Naive thymus-derived CD4-positive, alpha-beta T cell (primary cell): ENCODE measurements around the gene CHST12. TPM values are rescaled to one million over a fixed set of nuclear protein-coding genes. Genes with fewer than 3 reads are reported as not detected.

Experiments used
- ATAC-seq: fragments of 150-1000 bp; cut with Tn5 transposase; 2 replicates; pipeline ENCODE4 v1.10.0; 2021; ENCODE audit warnings: mild to moderate bottlenecking, moderate library complexity
- CTCF ChIA-PET: fragments of 350-600 bp; sonication (Branson Sonifier 250); formaldehyde crosslinking; loops from one replicate; lab custom pipeline; 2021; ENCODE audit warnings: antibody characterized with exemption; lab: Charles Lee
- POLR2A ChIA-PET: fragments of 350-600 bp; sonication (Branson Sonifier 250); formaldehyde crosslinking; loops from one replicate; lab custom pipeline; 2021; ENCODE audit warnings: antibody characterized with exemption, inconsistent platforms; lab: Charles Lee
- DNase-seq, 9 donors: peaks; one replicate each; pipeline versions ENCODE4 v3.0.0 to v3.0.0-alpha.2; 2020 to 2022; ENCODE audit warnings: mixed read lengths in 1 of 9
- H3K27ac ChIP-seq: one replicate; pipeline ENCODE4 v1.7.0; 2013; ENCODE audit warnings: mild to moderate bottlenecking, low read depth, low read length, moderate library complexity
- H3K27me3 ChIP-seq, 2 donors: one replicate each; pipeline ENCODE4 v1.7.0; 2013; ENCODE audit warnings: low read length in 2 of 2, mild to moderate bottlenecking in 2 of 2, moderate library complexity in 2 of 2; ENCODE audit not compliant: control insufficient read depth in 2 of 2, insufficient read depth in 2 of 2
- H3K36me3 ChIP-seq, 3 experiments: 1 replicate in 2 of 3; 2 replicates in 1 of 3; pipeline ENCODE4 v1.7.0; 2013; ENCODE audit warnings: low read length in 3 of 3, mild to moderate bottlenecking in 3 of 3, moderate library complexity in 1 of 3; ENCODE audit not compliant: insufficient read depth in 3 of 3, control insufficient read depth in 2 of 3
- H3K4me1 ChIP-seq, 2 donors: one replicate each; pipeline ENCODE4 v1.7.0; 2013; ENCODE audit warnings: low read length in 2 of 2, mild to moderate bottlenecking in 2 of 2, moderate library complexity in 1 of 2; ENCODE audit not compliant: control insufficient read depth in 2 of 2, insufficient read depth in 2 of 2
- H3K4me3 ChIP-seq: 2 replicates; pipeline ENCODE4 v1.7.0; 2013; ENCODE audit warnings: mild to moderate bottlenecking, low read length
- H3K9me3 ChIP-seq, 3 experiments: 1 replicate in 2 of 3; 2 replicates in 1 of 3; pipeline ENCODE4 v1.7.0; 2013; ENCODE audit warnings: low read length in 3 of 3; ENCODE audit not compliant: control insufficient read depth in 2 of 3
- H3K27ac Mint-ChIP-seq, 9 donors: one replicate each; pipeline ENCODE4 v1.8.0; 2020 to 2022; ENCODE audit warnings: mixed read lengths in 9 of 9, mild to moderate bottlenecking in 8 of 9, moderate library complexity in 5 of 9, inconsistent platforms in 2 of 9
- H3K27me3 Mint-ChIP-seq, 5 donors: one replicate each; pipeline ENCODE4 v1.8.0; 2021 to 2022; ENCODE audit warnings: mixed read lengths in 5 of 5, mild to moderate bottlenecking in 1 of 5
- H3K36me3 Mint-ChIP-seq, 5 donors: one replicate each; pipeline ENCODE4 v1.8.0; 2020 to 2022; ENCODE audit warnings: mixed read lengths in 5 of 5, mild to moderate bottlenecking in 3 of 5, inconsistent platforms in 1 of 5
- H3K4me1 Mint-ChIP-seq, 7 donors: one replicate each; pipeline ENCODE4 v1.8.0; 2020 to 2022; ENCODE audit warnings: mixed read lengths in 7 of 7, mild to moderate bottlenecking in 3 of 7, inconsistent platforms in 1 of 7
- H3K4me3 Mint-ChIP-seq, 10 donors: one replicate each; pipeline ENCODE4 v1.8.0; 2020 to 2022; ENCODE audit warnings: mild to moderate bottlenecking in 10 of 10, mixed read lengths in 10 of 10, moderate library complexity in 6 of 10, inconsistent platforms in 2 of 10
- H3K9me3 Mint-ChIP-seq, 11 donors: one replicate each; pipeline ENCODE4 v1.8.0; 2020 to 2022; ENCODE audit warnings: mixed read lengths in 11 of 11, mild to moderate bottlenecking in 4 of 11, inconsistent platforms in 1 of 11, moderate library complexity in 1 of 11
- intact Hi-C, 2 donors: fragments of 100-400 bp; cut with micrococcal nuclease; formaldehyde crosslinking; loops; one replicate each; pipeline ENCODE4 v1.15.1; 2023
- polyA plus RNA-seq, 2 donors: library from polyadenylated mRNA; unstranded; fragments of 300-500 nt; fragmentation: Illumina TruSeq; gene quantifications; one replicate each; pipeline ENCODE4 v1.2.3, GENCODE V29; 2021
- total RNA-seq, 6 experiments: library from RNA in 5 of 6; stranded (reverse) in 5 of 6; gene quantifications; 1 replicate in 5 of 6; 2 replicates in 1 of 6; pipeline ENCODE4 v1.2.3 and lab custom pipeline; 2021 to 2026

Gene CHST12
- total and polyA plus RNA-seq, 7 experiments from 2014 or later, result 8.1 to 41.6 (median 19.5) TPM

DNA sequence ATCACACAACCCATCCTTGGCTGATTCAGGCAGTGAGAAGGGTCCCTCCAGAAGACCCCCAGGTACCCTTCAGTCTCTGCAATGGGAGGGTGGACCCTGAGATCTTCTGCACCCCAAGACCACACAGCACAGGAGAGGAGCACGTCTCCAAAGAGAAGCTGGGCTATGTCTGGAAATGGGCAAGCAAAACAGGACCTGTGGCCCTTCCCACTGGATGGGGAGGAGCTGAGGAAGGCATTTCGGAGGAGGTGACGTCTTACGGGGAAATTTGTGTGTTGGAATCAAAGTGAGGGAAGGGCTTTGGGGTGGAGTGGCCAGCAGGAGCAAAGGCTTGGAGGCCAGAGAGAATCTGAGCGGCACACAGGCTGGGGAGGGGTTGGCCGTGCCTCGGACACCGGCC lies 56.3 kb downstream of the CHST12 start:
- Mint-ChIP-seq H3K4me1 (peaks cover 0 to 9% (median 0%) of the 10 kb centered on the region in 7 donors), H3K9me3 (peaks cover 0 to 7% (median 0%) of the 10 kb centered on the region in 11 donors), H3K27me3 (peaks cover 0 to 13% (median 0%) of the 10 kb centered on the region in 5 donors), H3K27ac (no peak overlapping the region), H3K4me3 (no peak overlapping the region), H3K36me3 (peaks cover 0 to 4% (median 3%) of the 10 kb centered on the region in 5 donors)
- ChIA-PET CTCF (interaction anchor here (0.6 kb wide), 1 partner anchor 11 kb away, joined by 4 read pairs; no protein-coding TSS in a partner anchor), POLR2A (no interaction called here)
- no peaks in the 10 kb centered on the region for H3K36me3 ChIP-seq
- ATAC-seq (no peak), DNase-seq (no peak)
- no peaks in the 10 kb centered on the region for H3K27me3 ChIP-seq
- H3K4me3 ChIP-seq, result no peak overlapping the region
- peaks cover 0 to 11% of the 10 kb centered on the region in 2 donors for H3K4me1 ChIP-seq
- intact Hi-C loops, result no loop called here
- no peaks in the 10 kb centered on the region for H3K9me3 ChIP-seq
- no peak overlapping the region for H3K27ac ChIP-seq

DNA sequence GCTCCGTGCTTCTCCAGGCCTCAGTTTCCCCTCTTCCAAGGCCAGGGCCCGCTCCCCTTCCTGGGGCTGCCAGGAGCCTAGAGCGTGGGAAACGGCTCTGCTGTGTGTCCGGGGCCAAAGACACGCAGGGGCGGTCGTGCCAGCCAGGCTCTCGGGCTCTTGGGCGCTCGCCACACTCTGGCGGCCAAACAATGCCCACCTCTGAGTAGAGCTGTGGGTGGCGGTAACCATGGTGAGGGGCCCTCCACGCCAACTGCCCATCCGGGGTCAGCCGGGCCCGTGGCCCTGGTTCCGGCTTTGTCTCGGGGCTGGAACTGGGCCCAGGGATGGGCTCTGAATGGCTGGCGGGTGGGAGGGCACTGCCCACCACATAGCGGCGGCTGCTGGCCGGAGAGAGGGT lies 56.8 kb downstream of the CHST12 start:
- no peaks in the 10 kb centered on the region for H3K27me3 ChIP-seq
- peaks cover 0 to 11% of the 10 kb centered on the region in 2 donors for H3K4me1 ChIP-seq
- intact Hi-C loops, result no loop called here
- Mint-ChIP-seq H3K4me3 (no peak overlapping the region), H3K4me1 (peaks cover 0 to 9% (median 0%) of the 10 kb centered on the region in 7 donors), H3K27me3 (peaks cover 0 to 10% (median 0%) of the 10 kb centered on the region in 5 donors), H3K27ac (no peak overlapping the region), H3K9me3 (peaks cover 0 to 7% (median 0%) of the 10 kb centered on the region in 11 donors), H3K36me3 (peaks cover 0 to 4% (median 1%) of the 10 kb centered on the region in 5 donors)
- no peak for DNase-seq
- H3K36me3 ChIP-seq, result no peaks in the 10 kb centered on the region
- ChIA-PET CTCF (no interaction called here), POLR2A (no interaction called here)
- H3K4me3 ChIP-seq, result no peak overlapping the region
- H3K27ac ChIP-seq, result no peak overlapping the region
- ATAC-seq, result no peak
- no peaks in the 10 kb centered on the region for H3K9me3 ChIP-seq

DNA sequence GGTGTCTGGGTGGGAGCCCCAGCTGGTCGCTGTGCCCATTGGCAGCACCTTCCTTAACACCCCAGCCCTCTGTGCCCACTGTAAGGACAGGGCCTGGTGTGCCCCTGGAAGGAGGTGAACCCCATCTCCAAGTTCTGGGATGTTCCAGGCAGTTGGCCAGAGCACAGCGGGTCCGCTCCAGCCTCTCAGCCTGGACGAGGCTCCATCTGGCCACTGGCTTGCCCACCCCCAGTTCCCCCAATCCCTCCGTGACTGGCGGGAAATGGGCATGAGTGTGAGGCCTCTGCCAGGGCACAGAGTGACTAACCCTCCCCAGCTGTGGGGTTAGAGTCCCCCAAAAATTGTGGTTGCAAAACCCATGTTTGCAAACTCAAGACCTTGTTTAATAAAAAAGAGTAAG lies 57.2 kb downstream of the CHST12 start:
- H3K27ac ChIP-seq, result no peak overlapping the region
- Mint-ChIP-seq H3K9me3 (peaks cover 0 to 4% (median 0%) of the 10 kb centered on the region in 11 donors), H3K4me3 (no peak overlapping the region), H3K4me1 (peaks cover 0 to 9% (median 0%) of the 10 kb centered on the region in 7 donors), H3K36me3 (peaks cover 0 to 3% (median 0%) of the 10 kb centered on the region in 5 donors), H3K27ac (no peak overlapping the region), H3K27me3 (peaks cover 0 to 8% (median 0%) of the 10 kb centered on the region in 5 donors)
- ChIA-PET POLR2A (no interaction called here), CTCF (no interaction called here)
- H3K27me3 ChIP-seq, result no peaks in the 10 kb centered on the region
- H3K4me1 ChIP-seq, result peaks cover 0 to 11% of the 10 kb centered on the region in 2 donors
- intact Hi-C loops, result no loop called here
- no peaks in the 10 kb centered on the region for H3K9me3 ChIP-seq
- ATAC-seq (no peak), DNase-seq (no peak)
- no peak overlapping the region for H3K4me3 ChIP-seq
- no peaks in the 10 kb centered on the region for H3K36me3 ChIP-seq

DNA sequence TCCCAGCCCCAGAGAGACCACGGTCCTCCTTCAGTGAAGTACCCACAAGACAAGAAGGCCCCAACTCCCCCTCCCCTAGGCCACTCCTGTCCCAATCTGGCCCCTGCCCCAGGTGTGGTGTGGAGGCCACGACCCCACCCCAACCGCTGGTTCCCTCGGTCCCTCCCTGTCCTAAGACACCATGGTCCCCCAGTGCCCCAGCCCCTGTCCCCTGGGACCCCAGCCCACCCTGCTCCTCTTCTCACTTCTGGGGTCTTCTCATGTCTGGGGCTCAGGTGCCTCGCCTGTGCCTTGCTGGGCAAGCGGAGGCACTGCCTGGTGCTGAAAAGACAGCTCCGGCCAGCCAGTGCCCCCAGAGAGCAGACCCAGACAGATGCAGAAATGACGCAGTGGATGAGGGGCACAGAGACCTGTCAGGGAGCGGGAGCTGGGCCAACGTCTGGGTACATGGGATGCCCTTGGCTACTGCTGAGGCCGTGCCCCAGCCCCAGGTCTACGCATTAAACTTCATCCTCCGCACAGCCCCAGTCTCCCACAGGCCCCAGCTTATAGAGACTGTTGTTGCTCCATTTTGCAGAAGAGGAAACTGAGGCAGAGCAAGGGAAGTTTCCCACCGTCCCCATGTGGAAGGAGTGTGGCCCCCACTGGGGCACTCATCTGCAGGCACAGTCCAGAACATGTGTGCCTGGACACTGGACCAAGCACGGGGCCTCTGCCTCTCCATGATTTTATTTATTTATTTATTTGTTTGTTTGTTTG lies 58.0 kb downstream of the CHST12 start:
- Histone ChIP-seq H3K4me3 (no peak overlapping the region), H3K27ac (no peak overlapping the region), H3K4me1 (peaks cover 0 to 11% of the 10 kb centered on the region in 2 donors), H3K9me3 (no peaks in the 10 kb centered on the region), H3K27me3 (no peaks in the 10 kb centered on the region), H3K36me3 (no peaks in the 10 kb centered on the region)
- H3K4me3 Mint-ChIP-seq, result no peak overlapping the region
- ATAC-seq (no peak), DNase-seq (no peak)
- ChIA-PET CTCF (no interaction called here), POLR2A (no interaction called here)
- no peak overlapping the region for H3K27ac Mint-ChIP-seq
- H3K9me3 Mint-ChIP-seq, result no peaks in the 10 kb centered on the region
- H3K27me3 Mint-ChIP-seq, result peaks cover 0 to 5% (median 0%) of the 10 kb centered on the region in 5 donors
- peaks cover 0 to 9% (median 0%) of the 10 kb centered on the region in 7 donors for H3K4me1 Mint-ChIP-seq
- H3K36me3 Mint-ChIP-seq, result no peaks in the 10 kb centered on the region
- intact Hi-C loops, result no loop called here

DNA sequence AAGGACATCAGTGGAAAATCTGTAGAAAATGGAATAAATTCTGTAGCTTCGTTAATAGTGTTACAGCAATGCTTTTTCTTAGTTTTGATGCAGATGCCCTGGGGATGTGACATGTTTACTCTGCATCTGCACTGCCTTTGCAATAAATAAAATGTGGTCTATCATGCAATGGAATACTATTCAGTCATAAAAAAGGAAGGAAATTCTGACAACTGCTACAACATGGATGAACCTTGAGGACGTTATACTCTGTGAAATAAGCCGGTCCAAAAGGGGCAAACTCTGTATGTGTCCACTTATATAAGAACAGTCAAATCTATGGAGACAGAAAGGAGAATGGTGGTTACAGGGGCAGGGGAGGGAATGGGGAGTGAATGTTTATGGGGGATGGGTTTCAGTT lies 59.3 kb downstream of the CHST12 start:
- Mint-ChIP-seq H3K27me3 (peaks cover 0 to 4% (median 0%) of the 10 kb centered on the region in 5 donors), H3K4me1 (peaks cover 0 to 7% (median 0%) of the 10 kb centered on the region in 7 donors), H3K36me3 (no peaks in the 10 kb centered on the region), H3K9me3 (no peaks in the 10 kb centered on the region), H3K27ac (no peak overlapping the region), H3K4me3 (no peak overlapping the region)
- ChIA-PET POLR2A (interaction anchor here (0.6 kb wide), 1 partner anchor 52 kb away, joined by 4 read pairs; no protein-coding TSS in a partner anchor), CTCF (interaction anchor here (1.3 kb wide), 1 partner anchor 12 kb away, joined by 3 read pairs; no protein-coding TSS in a partner anchor)
- intact Hi-C loops, result no loop called here
- Histone ChIP-seq H3K9me3 (no peaks in the 10 kb centered on the region), H3K36me3 (no peaks in the 10 kb centered on the region), H3K27me3 (no peaks in the 10 kb centered on the region), H3K4me1 (peaks cover 0 to 5% of the 10 kb centered on the region in 2 donors), H3K4me3 (no peak overlapping the region), H3K27ac (no peak overlapping the region)
- no peak for DNase-seq
- no peak for ATAC-seq

DNA sequence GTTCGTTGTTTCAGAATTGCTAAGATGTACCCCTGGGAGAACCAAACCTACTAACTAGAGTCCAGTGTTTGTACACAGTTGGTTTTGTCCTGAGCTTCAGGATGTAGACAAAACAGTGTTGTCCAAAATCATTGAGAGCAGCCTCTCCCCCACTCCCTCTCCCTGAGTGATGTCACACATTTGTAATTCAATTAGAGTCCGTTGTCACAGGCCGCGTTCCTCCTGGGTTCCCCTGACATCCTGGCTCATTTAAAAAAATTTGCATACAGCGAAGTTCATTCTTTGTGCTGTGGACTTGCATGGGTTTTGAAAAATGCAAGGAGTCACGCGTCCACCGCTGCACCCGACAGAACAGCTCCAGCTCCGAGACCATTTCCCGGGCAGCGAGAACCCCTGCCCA lies 62.5 kb downstream of the CHST12 start:
- DNase-seq (no peak), ATAC-seq (no peak)
- ChIA-PET POLR2A (no interaction called here), CTCF (interaction anchor here (0.5 kb wide), 1 partner anchor 78 kb away, joined by 4 read pairs; no protein-coding TSS in a partner anchor)
- H3K36me3 Mint-ChIP-seq, result no peaks in the 10 kb centered on the region
- Histone ChIP-seq H3K9me3 (no peaks in the 10 kb centered on the region), H3K27me3 (no peaks in the 10 kb centered on the region), H3K36me3 (no peaks in the 10 kb centered on the region), H3K27ac (no peak overlapping the region), H3K4me1 (no peaks in the 10 kb centered on the region), H3K4me3 (no peak overlapping the region)
- no peaks in the 10 kb centered on the region for H3K9me3 Mint-ChIP-seq
- intact Hi-C loops, result no loop called here
- no peak overlapping the region for H3K4me3 Mint-ChIP-seq
- H3K4me1 Mint-ChIP-seq, result peaks cover 2 to 6% (median 5%) of the 10 kb centered on the region in 7 donors
- H3K27ac Mint-ChIP-seq, result no peak overlapping the region
- peaks cover 0 to 17% (median 4%) of the 10 kb centered on the region in 5 donors for H3K27me3 Mint-ChIP-seq
